Suprapubic skin (tissue), 4 donors: ENCODE data around the gene SMARCA4. TPM values are rescaled to one million over a fixed set of nuclear protein-coding genes. Genes with fewer than 3 reads are reported as not detected.

ENCODE experiments used
- DNase-seq, 2 donors: peaks; one replicate each; pipeline ENCODE4 v3.0.0-alpha.2; 2019; ENCODE audit warnings: low spot score in 2 of 2
- H3K27ac ChIP-seq: fragments of 200-600 bp; sonication (generic); one replicate; pipeline ENCODE4 v1.5.1; 2019
- H3K27me3 ChIP-seq: fragments of 200-600 bp; sonication (generic); one replicate; pipeline ENCODE4 v1.5.1; 2019
- H3K36me3 ChIP-seq: fragments of 200-600 bp; sonication (generic); one replicate; pipeline ENCODE4 v1.5.1; 2019
- H3K4me1 ChIP-seq: fragments of 200-600 bp; sonication (generic); one replicate; pipeline ENCODE4 v1.5.1; 2019
- H3K4me3 ChIP-seq: fragments of 200-600 bp; sonication (generic); one replicate; pipeline ENCODE4 v1.5.1; 2019; ENCODE audit warnings: mild to moderate bottlenecking
- H3K9me3 ChIP-seq: fragments of 200-600 bp; sonication (generic); one replicate; pipeline ENCODE4 v1.5.1; 2019
- EP300 ChIP-seq: sonication (generic); formaldehyde crosslinking; IDR thresholded peaks from one replicate; pipeline ENCODE4 v1.6.1; 2017; ENCODE audit warnings: antibody characterized with exemption
- POLR2A ChIP-seq, 2 donors: fragments of 450-650 bp; IDR thresholded peaks; one replicate each; pipeline ENCODE4 v1.6.1; 2017; ENCODE audit warnings: antibody characterized with exemption in 2 of 2, mild to moderate bottlenecking in 2 of 2, moderate library complexity in 2 of 2
- POLR2AphosphoS5 ChIP-seq, 3 donors: sonication (generic); formaldehyde crosslinking; IDR thresholded peaks; one replicate each; pipeline ENCODE4 v1.6.1; 2017; ENCODE audit warnings: antibody characterized with exemption in 3 of 3
- WGBS: methylation state at CpG from one replicate; pipeline ENCODE4 v1.1.5; 2018; 5-methylcytosine and 5-hydroxymethylcytosine counted together
- total RNA-seq, 4 donors: library from RNA; depleted of rRNA; stranded (reverse); fragments of >200 nt; gene quantifications; one replicate each; pipeline ENCODE4 v1.1.0, GENCODE V29; 2016
- TF ChIP-seq, protein P1 (sequence below), 2 donors: fragments of 200-600 bp in 1 of 2; fragments of 450-650 bp in 1 of 2; sonication (generic) in 1 of 2; IDR thresholded peaks; one replicate each; pipeline ENCODE4 v1.5.1; 2016 to 2019; ENCODE audit warnings: antibody characterized with exemption in 2 of 2, mild to moderate bottlenecking in 1 of 2, moderate library complexity in 1 of 2

Gene SMARCA4
- total RNA-seq, 4 donors from 2014 or later, result 85.2 to 142 (median 101) TPM

DNA sequence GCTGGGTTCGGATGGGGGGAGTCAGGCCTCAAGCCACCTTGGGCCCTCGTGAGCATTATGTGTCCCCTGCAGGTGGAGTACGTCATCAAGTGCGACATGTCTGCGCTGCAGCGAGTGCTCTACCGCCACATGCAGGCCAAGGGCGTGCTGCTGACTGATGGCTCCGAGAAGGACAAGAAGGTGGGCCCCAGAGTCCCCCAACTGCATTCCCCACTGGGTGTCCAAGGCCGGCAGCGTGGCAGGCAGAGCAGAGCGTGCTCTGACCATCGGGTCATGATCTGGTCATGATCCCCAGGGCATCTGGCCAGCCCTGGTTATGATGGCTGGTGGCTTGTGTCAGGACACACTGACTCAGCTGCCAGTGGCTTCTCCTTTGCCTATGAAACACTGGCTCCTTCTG lies 63.4 kb downstream of the SMARCA4 start:
- peaks cover 99% of the 10 kb centered on the region for H3K36me3 ChIP-seq
- no peak for DNase-seq
- 86% methylated on average over 9 of the region's 13 CpGs for WGBS
- no peaks in the 10 kb centered on the region for H3K9me3 ChIP-seq
- no peak for TF ChIP-seq POLR2AphosphoS5 (IDR thresholded peaks at IDR 0.05)
- H3K27ac ChIP-seq, result no peak overlapping the region
- H3K27me3 ChIP-seq, result no peaks in the 10 kb centered on the region
- no peak overlapping the region for H3K4me3 ChIP-seq
- H3K4me1 ChIP-seq, result no peaks in the 10 kb centered on the region

DNA sequence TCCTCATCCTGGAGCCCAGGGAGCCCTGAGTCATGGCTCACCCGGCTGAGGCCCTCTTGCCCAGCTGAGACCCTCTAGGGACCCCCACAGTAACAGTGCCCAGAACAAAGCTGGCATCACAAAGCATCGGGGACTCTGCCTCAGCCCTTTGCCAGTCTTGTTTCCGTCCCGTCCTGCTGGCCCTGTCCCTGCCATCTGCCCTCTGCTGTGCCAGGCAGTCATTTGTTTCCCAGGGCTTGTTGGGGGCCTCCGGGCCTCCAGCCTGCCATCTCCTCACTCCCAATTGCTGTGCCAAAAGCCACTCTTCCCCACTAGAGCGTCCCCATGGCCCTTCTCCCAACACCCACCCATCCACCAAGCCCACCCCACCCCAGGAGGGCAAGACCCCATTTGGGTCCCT lies 64.2 kb downstream of the SMARCA4 start:
- Histone ChIP-seq H3K36me3 (peaks cover 99% of the 10 kb centered on the region), H3K9me3 (no peaks in the 10 kb centered on the region), H3K4me3 (no peak overlapping the region), H3K27me3 (no peaks in the 10 kb centered on the region), H3K4me1 (no peaks in the 10 kb centered on the region), H3K27ac (no peak overlapping the region)
- WGBS, result 96% methylated on average over 4 of the region's 6 CpGs
- no peak for TF ChIP-seq POLR2AphosphoS5 (IDR thresholded peaks at IDR 0.05)
- TF ChIP-seq POLR2A (IDR thresholded peaks at IDR 0.05), result no peak
- TF ChIP-seq EP300, result no peak
- DNase-seq, result no peak

DNA sequence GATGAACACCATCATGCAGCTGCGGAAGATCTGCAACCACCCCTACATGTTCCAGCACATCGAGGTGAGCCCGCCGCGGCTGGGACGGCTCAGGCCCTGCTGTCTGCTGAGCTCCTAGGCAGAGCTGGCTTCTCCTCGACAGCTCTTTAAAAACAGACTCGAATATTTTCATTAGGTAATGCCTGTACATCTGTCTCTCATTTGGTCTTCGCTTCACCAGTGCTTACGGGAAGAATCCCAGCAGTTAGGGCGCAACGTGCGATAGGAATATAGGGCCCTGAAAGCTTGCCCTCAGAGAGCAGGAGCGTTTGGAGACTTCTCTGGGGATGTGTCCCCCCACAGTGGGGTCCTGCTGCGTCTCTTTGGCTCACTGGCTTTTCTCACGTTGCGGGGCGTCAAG lies 64.6 kb downstream of the SMARCA4 start:
- Histone ChIP-seq H3K4me3 (no peak overlapping the region), H3K27me3 (no peaks in the 10 kb centered on the region), H3K9me3 (no peaks in the 10 kb centered on the region), H3K4me1 (no peaks in the 10 kb centered on the region), H3K27ac (no peak overlapping the region), H3K36me3 (peaks cover 99% of the 10 kb centered on the region)
- 83% methylated on average over 18 of the region's 18 CpGs for WGBS
- DNase-seq, result no peak
- TF ChIP-seq, protein P1, sequence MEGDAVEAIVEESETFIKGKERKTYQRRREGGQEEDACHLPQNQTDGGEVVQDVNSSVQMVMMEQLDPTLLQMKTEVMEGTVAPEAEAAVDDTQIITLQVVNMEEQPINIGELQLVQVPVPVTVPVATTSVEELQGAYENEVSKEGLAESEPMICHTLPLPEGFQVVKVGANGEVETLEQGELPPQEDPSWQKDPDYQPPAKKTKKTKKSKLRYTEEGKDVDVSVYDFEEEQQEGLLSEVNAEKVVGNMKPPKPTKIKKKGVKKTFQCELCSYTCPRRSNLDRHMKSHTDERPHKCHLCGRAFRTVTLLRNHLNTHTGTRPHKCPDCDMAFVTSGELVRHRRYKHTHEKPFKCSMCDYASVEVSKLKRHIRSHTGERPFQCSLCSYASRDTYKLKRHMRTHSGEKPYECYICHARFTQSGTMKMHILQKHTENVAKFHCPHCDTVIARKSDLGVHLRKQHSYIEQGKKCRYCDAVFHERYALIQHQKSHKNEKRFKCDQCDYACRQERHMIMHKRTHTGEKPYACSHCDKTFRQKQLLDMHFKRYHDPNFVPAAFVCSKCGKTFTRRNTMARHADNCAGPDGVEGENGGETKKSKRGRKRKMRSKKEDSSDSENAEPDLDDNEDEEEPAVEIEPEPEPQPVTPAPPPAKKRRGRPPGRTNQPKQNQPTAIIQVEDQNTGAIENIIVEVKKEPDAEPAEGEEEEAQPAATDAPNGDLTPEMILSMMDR (IDR thresholded peaks at IDR 0.05), result no peak
- TF ChIP-seq POLR2AphosphoS5 (IDR thresholded peaks at IDR 0.05) (no peak), POLR2A (IDR thresholded peaks at IDR 0.05) (no peak), EP300 (no peak)

DNA sequence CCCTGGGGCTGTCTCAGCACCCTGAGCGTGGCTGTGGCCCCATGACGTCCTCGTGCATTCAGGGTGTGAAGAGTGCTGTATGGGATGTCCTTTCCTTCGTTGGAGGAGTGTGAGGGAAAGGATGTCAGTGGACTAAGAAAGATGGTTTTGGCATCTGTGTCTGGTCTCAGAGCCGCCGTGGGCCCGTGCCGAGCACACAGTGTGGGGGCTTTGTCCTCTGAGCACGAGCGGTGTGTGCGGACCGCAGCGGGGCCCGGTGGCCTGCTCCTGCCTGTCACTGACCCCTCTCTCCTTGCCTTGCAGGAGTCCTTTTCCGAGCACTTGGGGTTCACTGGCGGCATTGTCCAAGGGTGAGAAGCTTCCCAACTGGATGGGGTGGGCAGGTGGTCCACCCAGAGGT lies 65.2 kb downstream of the SMARCA4 start:
- H3K4me1 ChIP-seq, result no peaks in the 10 kb centered on the region
- TF ChIP-seq POLR2A (IDR thresholded peaks at IDR 0.05) (no peak), EP300 (no peak)
- no peaks in the 10 kb centered on the region for H3K9me3 ChIP-seq
- no peaks in the 10 kb centered on the region for H3K27me3 ChIP-seq
- DNase-seq, result no peak
- WGBS, result 93% methylated on average over 16 of the region's 16 CpGs
- peaks cover 99% of the 10 kb centered on the region for H3K36me3 ChIP-seq
- H3K27ac ChIP-seq, result no peak overlapping the region
- H3K4me3 ChIP-seq, result no peak overlapping the region

DNA sequence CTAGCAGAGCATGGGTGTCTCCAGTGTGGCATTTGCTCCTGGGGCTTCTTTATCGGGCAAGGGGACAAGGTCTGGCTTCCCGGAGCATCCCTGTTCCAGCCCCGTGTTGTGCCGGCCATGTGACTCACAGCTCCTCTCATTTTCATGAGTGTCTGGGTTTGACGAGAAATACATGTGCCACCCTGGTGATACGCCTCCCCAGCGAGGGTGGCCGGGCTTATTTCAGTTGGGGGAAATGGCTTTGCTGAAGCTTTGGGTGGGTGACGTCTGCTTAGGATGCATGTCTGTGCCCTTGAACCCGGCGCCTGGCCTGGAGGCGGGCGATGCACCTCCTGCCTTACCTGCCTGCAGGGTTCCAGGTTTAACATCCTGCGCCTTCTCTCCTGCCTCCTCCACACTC lies 66.6 kb downstream of the SMARCA4 start:
- no peak for TF ChIP-seq EP300
- no peak for TF ChIP-seq POLR2A (IDR thresholded peaks at IDR 0.05)
- no peak for TF ChIP-seq POLR2AphosphoS5 (IDR thresholded peaks at IDR 0.05)
- TF ChIP-seq, protein P1 (IDR thresholded peaks at IDR 0.05), result no peak
- Histone ChIP-seq H3K36me3 (peaks cover 99% of the 10 kb centered on the region), H3K4me3 (no peak overlapping the region), H3K27me3 (no peaks in the 10 kb centered on the region), H3K27ac (no peak overlapping the region), H3K4me1 (no peaks in the 10 kb centered on the region), H3K9me3 (no peaks in the 10 kb centered on the region)
- DNase-seq, result no peak
- 97% methylated on average over 5 of the region's 14 CpGs for WGBS

DNA sequence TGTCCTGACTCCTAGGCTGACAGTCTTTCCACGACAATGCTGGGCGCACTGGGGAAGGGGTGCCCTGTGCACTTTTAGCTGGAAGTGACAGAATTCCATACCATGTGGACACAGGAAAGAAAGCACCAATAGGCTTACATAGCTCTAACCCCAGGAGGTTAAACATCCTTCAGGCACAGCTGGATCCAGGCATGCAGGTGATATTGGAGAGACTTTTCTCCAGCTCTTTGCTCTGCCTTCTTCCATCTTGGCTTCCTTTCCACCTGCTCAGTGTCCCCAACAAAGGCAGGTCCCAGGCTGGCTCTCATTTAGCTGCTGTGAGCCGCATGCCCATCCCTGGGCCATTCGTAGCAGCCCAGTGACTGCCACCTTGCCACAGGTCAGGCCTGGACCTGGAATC lies 67.3 kb downstream of the SMARCA4 start:
- DNase-seq, result no peak
- Histone ChIP-seq H3K4me3 (no peak overlapping the region), H3K9me3 (no peaks in the 10 kb centered on the region), H3K27ac (no peak overlapping the region), H3K4me1 (no peaks in the 10 kb centered on the region), H3K36me3 (peaks cover 99% of the 10 kb centered on the region), H3K27me3 (no peaks in the 10 kb centered on the region)
- TF ChIP-seq EP300 (no peak), POLR2AphosphoS5 (IDR thresholded peaks at IDR 0.05) (no peak), POLR2A (IDR thresholded peaks at IDR 0.05) (no peak)
- TF ChIP-seq, protein P1 (IDR thresholded peaks at IDR 0.05), result no peak
- WGBS, result 100% methylated on average over 2 of the region's 4 CpGs

DNA sequence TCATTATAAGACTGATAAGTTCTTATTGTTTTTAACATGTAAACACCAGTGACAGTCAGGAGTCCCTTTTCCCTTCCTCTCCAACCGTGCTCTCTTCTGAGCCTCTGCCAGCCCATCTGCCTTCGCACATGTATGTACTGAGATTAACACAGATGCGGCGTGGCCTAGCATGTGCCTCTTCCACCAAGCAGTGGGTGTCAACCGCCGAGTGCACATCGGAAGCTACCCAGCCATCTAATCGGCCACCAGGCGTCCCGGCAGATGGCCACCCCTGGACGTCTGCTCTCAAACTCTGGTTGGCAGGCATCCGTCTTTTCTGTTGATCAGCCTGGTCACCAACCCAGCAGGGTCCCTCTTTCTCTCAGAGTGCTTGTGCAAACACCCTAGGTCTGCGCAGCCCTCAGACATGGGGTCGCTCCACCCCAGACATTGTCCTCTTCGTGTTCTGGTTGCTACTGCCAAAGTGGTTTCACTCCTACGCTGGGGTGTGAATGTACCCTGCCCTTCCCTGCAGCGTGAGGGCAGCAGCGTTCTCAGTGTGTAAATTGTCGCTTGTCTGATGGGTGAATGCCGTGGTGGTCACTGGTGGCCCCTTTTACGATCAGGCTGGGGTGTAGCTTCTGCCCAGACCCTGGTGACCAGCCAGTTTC lies 70.7 kb downstream of the SMARCA4 start:
- TF ChIP-seq, protein P1 (IDR thresholded peaks at IDR 0.05), result no peak
- TF ChIP-seq POLR2AphosphoS5 (IDR thresholded peaks at IDR 0.05) (no peak), POLR2A (IDR thresholded peaks at IDR 0.05) (no peak), EP300 (no peak)
- 91% methylated on average over 19 of the region's 21 CpGs for WGBS
- Histone ChIP-seq H3K4me3 (no peak overlapping the region), H3K9me3 (no peaks in the 10 kb centered on the region), H3K4me1 (peaks cover 17% of the 10 kb centered on the region), H3K27ac (no peak overlapping the region), H3K27me3 (no peaks in the 10 kb centered on the region), H3K36me3 (peaks cover 98% of the 10 kb centered on the region)
- DNase-seq, result no peak
